VCaP (cell line): ENCODE data around the gene CACNA1D.

Experiments
- H3K27ac ChIP-seq: fragments of 450-650 bp; 2 replicates; pipeline ENCODE4 v1.5.1; 2017
- TF ChIP-seq, protein P1 (sequence below): fragments of 450-650 bp; conservative IDR thresholded peaks from 2 replicates; pipeline ENCODE4 v1.5.1; 2017; ENCODE audit warnings: mild to moderate bottlenecking, moderate library complexity

Gene CACNA1D

GRCh38 chr3:53744351-53744750 is 249.9 kb downstream of the CACNA1D start:
- TF ChIP-seq, protein P1, sequence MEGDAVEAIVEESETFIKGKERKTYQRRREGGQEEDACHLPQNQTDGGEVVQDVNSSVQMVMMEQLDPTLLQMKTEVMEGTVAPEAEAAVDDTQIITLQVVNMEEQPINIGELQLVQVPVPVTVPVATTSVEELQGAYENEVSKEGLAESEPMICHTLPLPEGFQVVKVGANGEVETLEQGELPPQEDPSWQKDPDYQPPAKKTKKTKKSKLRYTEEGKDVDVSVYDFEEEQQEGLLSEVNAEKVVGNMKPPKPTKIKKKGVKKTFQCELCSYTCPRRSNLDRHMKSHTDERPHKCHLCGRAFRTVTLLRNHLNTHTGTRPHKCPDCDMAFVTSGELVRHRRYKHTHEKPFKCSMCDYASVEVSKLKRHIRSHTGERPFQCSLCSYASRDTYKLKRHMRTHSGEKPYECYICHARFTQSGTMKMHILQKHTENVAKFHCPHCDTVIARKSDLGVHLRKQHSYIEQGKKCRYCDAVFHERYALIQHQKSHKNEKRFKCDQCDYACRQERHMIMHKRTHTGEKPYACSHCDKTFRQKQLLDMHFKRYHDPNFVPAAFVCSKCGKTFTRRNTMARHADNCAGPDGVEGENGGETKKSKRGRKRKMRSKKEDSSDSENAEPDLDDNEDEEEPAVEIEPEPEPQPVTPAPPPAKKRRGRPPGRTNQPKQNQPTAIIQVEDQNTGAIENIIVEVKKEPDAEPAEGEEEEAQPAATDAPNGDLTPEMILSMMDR = peak; percentile 63
- H3K27ac ChIP-seq = peak overlapping the region; percentile 68

GRCh38 chr3:53747559-53747958 is 253.1 kb downstream of the CACNA1D start:
- TF ChIP-seq, protein P1 = no peak

GRCh38 chr3:53748512-53749271 is 254.3 kb downstream of the CACNA1D start:
- TF ChIP-seq, protein P1 = no peak

More at GRCh38 chr3:53747559-53747958, 253.1 kb downstream of the CACNA1D start:
- H3K27ac ChIP-seq = no peak overlapping the region

GRCh38 chr3:53749448-53749847 is 255.0 kb downstream of the CACNA1D start:
- TF ChIP-seq, protein P1 = no peak
- H3K27ac ChIP-seq = no peak overlapping the region

More at GRCh38 chr3:53748512-53749271, 254.3 kb downstream of the CACNA1D start:
- H3K27ac ChIP-seq = no peak overlapping the region

- no peak overlapping the region for H3K27ac ChIP-seq
- TF ChIP-seq, protein P1 = no peak
These were observed 256.1 kb downstream of the CACNA1D start for GRCh38 chr3:53750253-53751210.

GRCh38 chr3:53753518-53754183 is 259.2 kb downstream of the CACNA1D start:
- TF ChIP-seq, protein P1 = no peak
- H3K27ac ChIP-seq = no peak overlapping the region
